HepG2 (cell line): ENCODE data around the gene ALDH3A1. TPM values are rescaled to one million over a fixed set of nuclear protein-coding genes. Genes with fewer than 3 reads are reported as not detected.

Experiments used
- ATAC-seq: fragments of 200-7000 bp; cut with Tn5 transposase; 3 replicates; pipeline ENCODE4 v1.9.1; 2020; ENCODE audit warnings: mild to moderate bottlenecking, moderate library complexity
- BruUV-seq: library from RNA; stranded (reverse); fragments of 400-500 nt; replicated peaks from 2 replicates; lab custom pipeline; 2021; lab: Mats Ljungman, UMichigan
- CTCF ChIA-PET: fragments of 300-600 bp; formaldehyde crosslinking; extraction: SDS; loops from one replicate; lab custom pipeline; 2021; ENCODE audit warnings: low total read pairs, inconsistent platforms, low intra/inter-chr PET ratio; lab: Yijun Ruan, JAX
- POLR2A ChIA-PET: fragments of 350-600 bp; sonication (Branson Sonifier 250); formaldehyde crosslinking; loops from one replicate; lab custom pipeline; 2020; ENCODE audit warnings: antibody characterized with exemption, inconsistent platforms; lab: Yijun Ruan, JAX
- DNase-seq: peaks from one replicate; pipeline ENCODE4 v3.0.0-alpha.2; 2015; ENCODE audit warnings: low spot score
- FAIRE-seq: peaks from 3 replicates; lab custom pipeline; 2011; peaks lifted over from hg19 to GRCh38; lab: Jason Lieb, UNC
- H2AFZ ChIP-seq: one replicate; pipeline ENCODE4 v1.6.1; 2011; ENCODE audit warnings: low read length, inconsistent platforms
- H3K27ac ChIP-seq: fragments of 300-600 bp; 3 replicates; pipeline ENCODE4 v1.8.0; 2011; ENCODE audit warnings: mixed run types, mild to moderate bottlenecking, mixed read lengths, low read length, inconsistent platforms; ENCODE audit not compliant: insufficient read depth; ENCODE audit errors: extremely low read length
- H3K27me3 ChIP-seq, 2 experiments: fragments of 200-600 bp in 1 of 2; 2 replicates in 1 of 2; 3 replicates in 1 of 2; pipeline versions ENCODE4 v1.6.0 to v1.8.0; 2011; ENCODE audit warnings: low read length in 2 of 2, mild to moderate bottlenecking in 2 of 2, moderate library complexity in 2 of 2, inconsistent platforms in 1 of 2; ENCODE audit not compliant: insufficient read depth in 2 of 2, control insufficient read depth in 1 of 2
- H3K36me3 ChIP-seq, 2 experiments: fragments of 200-600 bp in 1 of 2; replicated peaks in 1 of 2; 2 replicates in 1 of 2; 3 replicates in 1 of 2; pipeline versions ENCODE4 v1.5.1 to v1.8.0; 2011; ENCODE audit warnings: low read length in 2 of 2, inconsistent platforms in 1 of 2; ENCODE audit not compliant: insufficient read depth in 2 of 2, control insufficient read depth in 1 of 2
- H3K4me1 ChIP-seq: 2 replicates; pipeline ENCODE4 v1.5.1; 2012; ENCODE audit warnings: low read length, inconsistent platforms; ENCODE audit not compliant: insufficient read depth
- H3K4me2 ChIP-seq: 2 replicates; pipeline ENCODE4 v1.6.0; 2011; ENCODE audit warnings: low read depth, low read length, inconsistent platforms
- H3K4me3 ChIP-seq, 3 experiments: fragments of 200-600 bp in 1 of 3; sonication (generic), shearing (Covaris generic) in 1 of 3; replicated peaks in 1 of 3; 2 replicates each; pipeline ENCODE4 v1.5.1; 2011 to 2016; ENCODE audit warnings: low read length in 3 of 3, inconsistent platforms in 2 of 3, low read depth in 2 of 3, mild to moderate bottlenecking in 2 of 3, control low read depth in 1 of 3, mixed read lengths in 1 of 3; ENCODE audit not compliant: insufficient read depth in 1 of 3
- H3K79me2 ChIP-seq: one replicate; pipeline ENCODE4 v1.6.1; 2011; ENCODE audit warnings: low read length, inconsistent platforms; ENCODE audit not compliant: insufficient read depth
- H3K9ac ChIP-seq: 2 replicates; pipeline ENCODE4 v1.6.0; 2011; ENCODE audit warnings: mild to moderate bottlenecking, low read depth, low read length, inconsistent platforms; ENCODE audit not compliant: insufficient read depth
- H3K9me3 ChIP-seq: 2 replicates; pipeline ENCODE4 v1.5.1; 2012; ENCODE audit warnings: mild to moderate bottlenecking, low read length
- H4K20me1 ChIP-seq: 2 replicates; pipeline ENCODE4 v1.6.0; 2011; ENCODE audit warnings: inconsistent platforms, mild to moderate bottlenecking, low read length, moderate library complexity; ENCODE audit not compliant: insufficient read depth
- ATF1 ChIP-seq: IDR thresholded peaks from 2 replicates; pipeline ENCODE4 v1.6.1; 2016; ENCODE audit warnings: mild to moderate bottlenecking, control low read depth
- HES4 ChIP-seq: sonication (generic); formaldehyde crosslinking; IDR thresholded peaks from 2 replicates; pipeline ENCODE4 v1.9.0; 2021; ENCODE audit warnings: mild to moderate bottlenecking, missing genetic modification reagents, borderline replicate concordance
- HIVEP1 ChIP-seq: sonication (generic); formaldehyde crosslinking; IDR thresholded peaks from 2 replicates; pipeline ENCODE4 v1.4.0; 2020; ENCODE audit warnings: mild to moderate bottlenecking, missing genetic modification reagents
- JUND ChIP-seq: sonication (generic); formaldehyde crosslinking; IDR thresholded peaks from 2 replicates; pipeline ENCODE4 v1.8.0; 2022; ENCODE audit warnings: mild to moderate bottlenecking, missing genetic modification reagents
- ZBTB42 ChIP-seq: sonication (generic); formaldehyde crosslinking; IDR thresholded peaks from 2 replicates; pipeline ENCODE4 v1.5.0; 2020; ENCODE audit warnings: mild to moderate bottlenecking, missing genetic modification reagents
- ZNF263 ChIP-seq: sonication (generic); formaldehyde crosslinking; IDR thresholded peaks from 2 replicates; pipeline ENCODE4 v1.4.0; 2020; ENCODE audit warnings: missing genetic modification reagents
- ZNF430 ChIP-seq: sonication (generic); formaldehyde crosslinking; IDR thresholded peaks from 2 replicates; pipeline ENCODE4 v1.9.0; 2021; ENCODE audit warnings: mild to moderate bottlenecking, missing genetic modification reagents
- ZNF674 ChIP-seq: sonication (generic); formaldehyde crosslinking; IDR thresholded peaks from 2 replicates; pipeline ENCODE4 v1.5.0; 2020; ENCODE audit warnings: low read depth, mild to moderate bottlenecking, missing genetic modification reagents
- WGBS: methylation state at CpG from one replicate; pipeline ENCODE4 v1.1.6; 2017; ENCODE audit warnings: low lambda C conversion rate; 5-methylcytosine and 5-hydroxymethylcytosine counted together
- in situ Hi-C: cut with HindIII; loops from 2 replicates; pipeline ENCODE4 v1.10.0; 2017; ENCODE audit warnings: low pct_unique_long_range_greater_than_20kb; ENCODE audit not compliant: extremely low pct_ligation_motif_present
- intact Hi-C: fragments of 100-400 bp; cut with micrococcal nuclease; formaldehyde crosslinking; loops from one replicate; pipeline ENCODE4 v1.10.0; 2022; ENCODE audit not compliant: unreplicated experiment
- polyA plus RNA-seq, 8 experiments: library from polyadenylated mRNA; depleted of rRNA in 3 of 8; stranded (reverse) in 7 of 8; unstranded in 1 of 8; fragments of >200 nt; fragmentation: Illumina TruSeq in 4 of 8; extraction: Trizol in 4 of 8; gene quantifications; 2 replicates each; pipeline versions ENCODE4 v1.2.1 to v1.2.3, GENCODE V29; 2011 to 2016; ENCODE audit warnings: low read depth in 4 of 8, missing spikeins in 1 of 8, mixed read lengths in 1 of 8; ENCODE audit not compliant: insufficient read depth in 1 of 8
- total RNA-seq, 5 experiments: library from RNA; depleted of rRNA; stranded (reverse); fragments of >200 nt; fragmentation: Illumina TruSeq; extraction: Trizol; gene quantifications; 2 replicates each; pipeline ENCODE4 v1.2.3, GENCODE V29; 2016; ENCODE audit warnings: low read depth in 1 of 5
- TF ChIP-seq, protein P1 (sequence below): sonication (generic); formaldehyde crosslinking; IDR thresholded peaks from 2 replicates; pipeline ENCODE4 v1.5.1; 2020; ENCODE audit warnings: mild to moderate bottlenecking, missing genetic modification reagents, moderate library complexity

ALDH3A1 gene
- total and polyA plus RNA-seq, 2 of the 13 experiments (the other 11 are each of a cell fraction or from before 2014, with no cell fraction given), result 0.07 to 0.62 TPM

DNA sequence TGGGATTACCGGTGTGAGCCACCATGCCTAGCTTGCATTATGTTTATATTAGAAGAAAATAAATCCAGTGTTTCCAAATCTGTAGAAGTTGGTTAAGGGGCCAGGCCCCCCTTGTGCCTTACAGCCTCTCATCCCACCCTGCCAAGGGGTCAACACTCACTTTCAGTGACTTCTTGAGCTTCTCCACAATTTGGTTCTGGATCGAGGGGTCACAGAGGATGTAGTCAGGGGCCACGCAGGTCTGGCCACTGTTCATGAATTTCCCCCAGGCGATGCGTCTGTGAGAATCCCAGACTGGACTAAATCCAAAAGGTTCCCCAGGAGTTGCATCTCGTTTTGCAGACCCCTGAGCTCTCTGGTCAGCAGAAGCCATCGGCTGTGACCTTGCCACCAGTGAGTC lies 7.2 kb downstream of the ALDH3A1 start:
- 74% methylated on average over 7 of the region's 7 CpGs for WGBS
- POLR2A ChIA-PET, result interaction anchor here (0.9 kb wide), 1 partner anchor 13 kb away, joined by 4 read pairs; no protein-coding TSS in a partner anchor
- FAIRE-seq, result no peak

More for the DNA sequence above, 7.2 kb downstream of the ALDH3A1 start:
- in situ Hi-C loops, result no loop called here
- no peak overlapping the region for H3K9ac ChIP-seq
- TF ChIP-seq, protein P1, sequence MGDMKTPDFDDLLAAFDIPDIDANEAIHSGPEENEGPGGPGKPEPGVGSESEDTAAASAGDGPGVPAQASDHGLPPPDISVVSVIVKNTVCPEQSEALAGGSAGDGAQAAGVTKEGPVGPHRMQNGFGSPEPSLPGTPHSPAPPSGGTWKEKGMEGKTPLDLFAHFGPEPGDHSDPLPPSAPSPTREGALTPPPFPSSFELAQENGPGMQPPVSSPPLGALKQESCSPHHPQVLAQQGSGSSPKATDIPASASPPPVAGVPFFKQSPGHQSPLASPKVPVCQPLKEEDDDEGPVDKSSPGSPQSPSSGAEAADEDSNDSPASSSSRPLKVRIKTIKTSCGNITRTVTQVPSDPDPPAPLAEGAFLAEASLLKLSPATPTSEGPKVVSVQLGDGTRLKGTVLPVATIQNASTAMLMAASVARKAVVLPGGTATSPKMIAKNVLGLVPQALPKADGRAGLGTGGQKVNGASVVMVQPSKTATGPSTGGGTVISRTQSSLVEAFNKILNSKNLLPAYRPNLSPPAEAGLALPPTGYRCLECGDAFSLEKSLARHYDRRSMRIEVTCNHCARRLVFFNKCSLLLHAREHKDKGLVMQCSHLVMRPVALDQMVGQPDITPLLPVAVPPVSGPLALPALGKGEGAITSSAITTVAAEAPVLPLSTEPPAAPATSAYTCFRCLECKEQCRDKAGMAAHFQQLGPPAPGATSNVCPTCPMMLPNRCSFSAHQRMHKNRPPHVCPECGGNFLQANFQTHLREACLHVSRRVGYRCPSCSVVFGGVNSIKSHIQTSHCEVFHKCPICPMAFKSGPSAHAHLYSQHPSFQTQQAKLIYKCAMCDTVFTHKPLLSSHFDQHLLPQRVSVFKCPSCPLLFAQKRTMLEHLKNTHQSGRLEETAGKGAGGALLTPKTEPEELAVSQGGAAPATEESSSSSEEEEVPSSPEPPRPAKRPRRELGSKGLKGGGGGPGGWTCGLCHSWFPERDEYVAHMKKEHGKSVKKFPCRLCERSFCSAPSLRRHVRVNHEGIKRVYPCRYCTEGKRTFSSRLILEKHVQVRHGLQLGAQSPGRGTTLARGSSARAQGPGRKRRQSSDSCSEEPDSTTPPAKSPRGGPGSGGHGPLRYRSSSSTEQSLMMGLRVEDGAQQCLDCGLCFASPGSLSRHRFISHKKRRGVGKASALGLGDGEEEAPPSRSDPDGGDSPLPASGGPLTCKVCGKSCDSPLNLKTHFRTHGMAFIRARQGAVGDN (CRISPR knock-in tag), result no peak
- TF ChIP-seq HIVEP1 (CRISPR knock-in tag) (no peak), ZNF263 (CRISPR knock-in tag) (no peak), ZNF674 (CRISPR knock-in tag) (no peak), ZNF430 (CRISPR knock-in tag) (no peak), ZBTB42 (CRISPR knock-in tag) (no peak), HES4 (no peak), ATF1 (CRISPR knock-in tag) (no peak), JUND (CRISPR knock-in tag) (no peak)
- BruUV-seq, result no TSS peak
- no peak for ATAC-seq
- no peaks in the 10 kb centered on the region for H3K9me3 ChIP-seq
- no peak overlapping the region for H3K4me2 ChIP-seq
- CTCF ChIA-PET, result no interaction called here
- H3K27ac ChIP-seq, result no peak overlapping the region
- no peaks in the 10 kb centered on the region for H4K20me1 ChIP-seq
- H3K4me3 ChIP-seq, result no peak overlapping the region
- intact Hi-C loops, result no loop called here
- no peaks in the 10 kb centered on the region for H3K79me2 ChIP-seq
- H3K4me1 ChIP-seq, result peaks cover 41% of the 10 kb centered on the region
- H2AFZ ChIP-seq, result no peak overlapping the region
- no peak for DNase-seq
- no peaks in the 10 kb centered on the region; a peak in 1 of 5 replicates for H3K27me3 ChIP-seq
- H3K36me3 ChIP-seq, result no peaks in the 10 kb centered on the region
